Immature natural killer cell (primary cell): ENCODE data around the gene CFAP77. TPM values are rescaled to one million over a fixed set of nuclear protein-coding genes. Genes with fewer than 3 reads are reported as not detected.

Experiments
- DNase-seq, 3 donors: peaks; one replicate each; pipeline ENCODE4 v3.0.0; 2022; ENCODE audit warnings: mixed read lengths in 1 of 3
- H3K27ac Mint-ChIP-seq, 6 donors: one replicate each; pipeline ENCODE4 v1.8.0; 2020; ENCODE audit warnings: mixed read lengths in 6 of 6, mild to moderate bottlenecking in 5 of 6, inconsistent platforms in 4 of 6, moderate library complexity in 3 of 6
- H3K27me3 Mint-ChIP-seq, 3 donors: one replicate each; pipeline ENCODE4 v1.8.0; 2020 to 2021; ENCODE audit warnings: low read depth in 3 of 3, mild to moderate bottlenecking in 3 of 3, mixed read lengths in 3 of 3, moderate library complexity in 3 of 3, inconsistent platforms in 1 of 3
- H3K36me3 Mint-ChIP-seq, 3 donors: one replicate each; pipeline ENCODE4 v1.8.0; 2020; ENCODE audit warnings: mixed read lengths in 3 of 3, inconsistent platforms in 2 of 3, mild to moderate bottlenecking in 2 of 3
- H3K4me1 Mint-ChIP-seq, 2 donors: one replicate each; pipeline ENCODE4 v1.8.0; 2020; ENCODE audit warnings: inconsistent platforms in 2 of 2, mild to moderate bottlenecking in 2 of 2, mixed read lengths in 2 of 2, moderate library complexity in 1 of 2
- H3K4me3 Mint-ChIP-seq, 5 donors: one replicate each; pipeline ENCODE4 v1.8.0; 2020; ENCODE audit warnings: mild to moderate bottlenecking in 5 of 5, mixed read lengths in 5 of 5, inconsistent platforms in 3 of 5, moderate library complexity in 3 of 5
- H3K9me3 Mint-ChIP-seq, 6 donors: one replicate each; pipeline ENCODE4 v1.8.0; 2020; ENCODE audit warnings: mild to moderate bottlenecking in 6 of 6, mixed read lengths in 6 of 6, inconsistent platforms in 4 of 6, moderate library complexity in 3 of 6
- polyA plus RNA-seq, 3 donors: library from polyadenylated mRNA; unstranded; fragments of 300-500 nt; fragmentation: Illumina TruSeq; gene quantifications; one replicate each; pipeline ENCODE4 v1.2.3, GENCODE V29; 2021

CFAP77 gene
- polyA plus RNA-seq, 3 donors from 2014 or later, result not detected

DNA sequence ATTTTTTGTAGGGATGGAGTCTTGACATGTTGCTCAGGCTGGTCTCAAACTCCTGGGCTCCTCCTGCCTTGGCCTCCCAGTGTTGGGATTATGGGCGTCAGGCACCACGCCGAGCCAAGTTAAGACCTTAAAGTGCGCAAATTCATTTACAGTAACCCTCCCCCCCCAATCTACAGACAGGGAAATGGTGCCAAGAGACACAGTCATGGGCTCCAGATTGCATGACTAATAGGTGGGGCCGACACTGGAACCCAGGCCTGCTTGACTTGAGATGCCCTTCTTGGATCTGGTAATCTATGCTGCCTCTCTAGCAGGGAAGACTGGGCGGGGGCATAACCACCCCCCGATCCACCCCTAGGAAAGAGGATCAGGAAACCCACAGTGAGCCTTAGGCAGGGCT, 22.9 kb upstream of the CFAP77 start:
- DNase-seq, result no peak
- H3K9me3 Mint-ChIP-seq, result no peaks in the 10 kb centered on the region
- H3K4me1 Mint-ChIP-seq, result peaks cover 16 to 27% of the 10 kb centered on the region in 2 donors
- H3K36me3 Mint-ChIP-seq, result peaks cover 28 to 68% (median 29%) of the 10 kb centered on the region in 3 donors
- H3K27ac Mint-ChIP-seq, result no peak overlapping the region
- no peak overlapping the region for H3K4me3 Mint-ChIP-seq
- H3K27me3 Mint-ChIP-seq, result peaks cover 0 to 4% (median 2%) of the 10 kb centered on the region in 3 donors

DNA sequence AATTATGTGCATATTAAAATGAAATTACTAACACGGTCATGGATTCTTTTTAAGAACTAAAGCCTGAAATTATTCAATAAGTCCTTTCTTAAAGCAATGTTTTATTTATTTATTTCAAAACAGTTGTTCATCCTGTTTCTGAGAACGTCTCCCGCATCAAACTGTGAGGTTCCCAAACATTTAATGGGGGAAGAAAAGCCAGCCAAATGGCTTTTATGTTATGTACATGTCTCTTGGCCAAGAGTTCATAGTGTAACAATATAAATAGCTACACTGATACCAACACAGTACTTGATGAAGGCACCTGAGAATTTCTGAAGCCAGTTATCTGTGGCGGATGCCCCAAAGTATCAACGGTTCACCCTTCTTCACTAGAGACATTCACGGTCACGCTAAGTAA, 19.0 kb upstream of the CFAP77 start:
- H3K4me3 Mint-ChIP-seq, result no peak overlapping the region
- no peaks in the 10 kb centered on the region for H3K4me1 Mint-ChIP-seq
- H3K27ac Mint-ChIP-seq, result no peak overlapping the region
- H3K27me3 Mint-ChIP-seq, result peaks cover 0 to 3% (median 0%) of the 10 kb centered on the region in 3 donors
- DNase-seq, result no peak
- peaks cover 25 to 63% (median 41%) of the 10 kb centered on the region in 3 donors for H3K36me3 Mint-ChIP-seq
- H3K9me3 Mint-ChIP-seq, result no peaks in the 10 kb centered on the region

DNA sequence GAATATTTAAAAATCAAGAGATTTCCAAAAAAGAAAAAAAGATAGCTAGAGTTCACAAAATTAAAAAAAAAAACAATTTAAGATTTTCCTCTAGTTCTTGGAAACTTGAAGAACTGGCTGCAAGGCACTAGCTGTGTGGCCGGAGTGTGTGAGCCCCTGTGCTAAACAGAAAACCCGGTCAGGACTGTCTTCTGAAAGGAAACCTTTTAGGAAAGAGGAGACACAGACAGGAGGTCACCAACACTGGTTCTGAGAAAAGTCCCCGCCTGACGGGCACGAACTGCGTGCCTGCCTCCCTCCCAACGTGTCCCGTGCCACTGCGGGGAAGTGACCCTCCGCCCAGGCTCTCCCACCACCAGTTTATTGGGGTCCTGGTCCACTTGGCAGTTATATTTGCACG, 18.6 kb upstream of the CFAP77 start:
- DNase-seq, result no peak
- H3K4me3 Mint-ChIP-seq, result no peak overlapping the region
- peaks cover 29 to 64% (median 45%) of the 10 kb centered on the region in 3 donors for H3K36me3 Mint-ChIP-seq
- H3K4me1 Mint-ChIP-seq, result no peaks in the 10 kb centered on the region
- peaks cover 0 to 3% (median 0%) of the 10 kb centered on the region in 3 donors for H3K27me3 Mint-ChIP-seq
- no peaks in the 10 kb centered on the region for H3K9me3 Mint-ChIP-seq
- no peak overlapping the region for H3K27ac Mint-ChIP-seq

DNA sequence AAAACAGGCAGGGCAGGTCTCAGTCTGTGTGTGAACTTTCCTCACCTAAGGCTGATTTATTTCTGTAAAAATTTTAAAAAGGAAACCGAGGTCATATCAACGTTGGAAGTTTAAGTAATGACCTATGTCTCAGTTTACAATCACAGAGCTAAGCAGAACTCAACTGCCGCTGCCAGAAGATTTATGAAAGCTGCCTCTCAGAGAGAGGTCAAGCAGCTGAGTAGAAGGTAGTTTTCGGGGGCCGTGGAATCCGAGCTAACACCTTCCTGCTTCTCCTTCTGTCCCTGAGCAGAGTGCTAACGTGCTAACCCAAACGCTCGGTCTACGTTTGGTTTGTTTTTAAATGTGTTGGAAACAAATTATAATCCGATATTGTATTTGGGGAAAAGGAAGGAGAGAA, 14.5 kb upstream of the CFAP77 start:
- Mint-ChIP-seq H3K27me3 (peaks cover 0 to 3% (median 0%) of the 10 kb centered on the region in 3 donors), H3K36me3 (peaks cover 22 to 51% (median 40%) of the 10 kb centered on the region in 3 donors), H3K4me1 (no peaks in the 10 kb centered on the region), H3K4me3 (no peak overlapping the region), H3K9me3 (no peaks in the 10 kb centered on the region), H3K27ac (no peak overlapping the region)
- no peak for DNase-seq

DNA sequence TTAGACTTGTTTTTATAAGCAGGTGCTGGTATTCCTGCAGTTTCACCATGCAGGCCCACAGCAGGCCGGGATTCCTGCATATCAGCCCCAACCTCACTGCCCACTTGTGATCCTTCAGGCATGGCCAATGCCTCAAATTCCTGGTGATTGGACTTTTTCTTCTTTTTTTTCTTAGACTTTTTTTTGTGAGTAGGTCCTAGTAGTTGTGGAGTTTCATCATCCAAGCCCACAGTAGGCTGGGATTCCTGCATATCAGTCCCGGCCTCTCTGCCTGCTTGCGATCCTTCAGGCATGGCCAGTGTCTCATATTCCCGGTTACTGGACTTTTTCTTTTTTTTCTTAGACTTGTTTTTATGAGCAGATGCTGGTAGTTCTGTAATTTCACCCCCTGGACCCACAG, 8.2 kb upstream of the CFAP77 start:
- no peak overlapping the region for H3K4me3 Mint-ChIP-seq
- no peak for DNase-seq
- H3K27ac Mint-ChIP-seq, result no peak overlapping the region
- H3K36me3 Mint-ChIP-seq, result peaks cover 21 to 26% (median 25%) of the 10 kb centered on the region in 3 donors
- H3K4me1 Mint-ChIP-seq, result peaks cover 27 to 50% of the 10 kb centered on the region in 2 donors
- peaks cover 2 to 10% (median 3%) of the 10 kb centered on the region in 3 donors for H3K27me3 Mint-ChIP-seq
- H3K9me3 Mint-ChIP-seq, result no peaks in the 10 kb centered on the region

DNA sequence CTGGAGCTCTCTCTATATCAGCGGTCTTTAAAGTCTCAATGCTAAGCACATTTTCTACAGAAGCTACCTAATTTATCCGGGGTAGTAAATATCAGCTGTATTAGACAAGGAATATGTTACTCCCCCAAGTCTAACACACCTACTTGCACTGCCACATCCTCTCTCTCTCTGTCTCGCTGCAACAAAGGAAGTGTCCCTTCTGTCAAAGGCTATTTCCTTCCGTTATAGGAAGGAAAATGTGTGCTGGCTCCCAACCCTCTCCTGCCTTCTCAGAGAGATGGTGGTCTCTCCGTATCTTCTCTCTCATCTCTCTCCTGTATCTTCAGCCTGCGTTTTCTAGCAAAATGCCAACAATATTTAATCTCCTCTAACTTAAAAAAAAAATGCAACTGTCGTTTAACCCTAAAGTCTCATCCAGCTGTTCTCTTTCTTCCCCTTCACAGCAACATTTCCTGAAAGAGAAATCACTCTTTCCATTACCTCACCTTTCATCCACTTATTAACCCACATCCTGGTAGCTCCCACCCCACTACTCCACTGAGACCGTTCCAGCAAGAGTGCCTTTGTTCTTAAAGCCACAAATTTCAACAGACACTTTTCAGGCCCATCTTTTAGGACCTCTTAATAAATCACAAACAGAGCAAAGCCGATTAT, 5.7 kb upstream of the CFAP77 start:
- Mint-ChIP-seq H3K4me3 (peak overlapping the region; percentile 18 to 65 (median 34)), H3K27me3 (peaks cover 4 to 11% (median 6%) of the 10 kb centered on the region in 3 donors), H3K27ac (peak overlapping the region; percentile 12 to 80 (median 56)), H3K4me1 (peaks cover 34 to 56% of the 10 kb centered on the region in 2 donors), H3K36me3 (peaks cover 13 to 14% (median 14%) of the 10 kb centered on the region in 3 donors), H3K9me3 (no peaks in the 10 kb centered on the region)
- no peak for DNase-seq

DNA sequence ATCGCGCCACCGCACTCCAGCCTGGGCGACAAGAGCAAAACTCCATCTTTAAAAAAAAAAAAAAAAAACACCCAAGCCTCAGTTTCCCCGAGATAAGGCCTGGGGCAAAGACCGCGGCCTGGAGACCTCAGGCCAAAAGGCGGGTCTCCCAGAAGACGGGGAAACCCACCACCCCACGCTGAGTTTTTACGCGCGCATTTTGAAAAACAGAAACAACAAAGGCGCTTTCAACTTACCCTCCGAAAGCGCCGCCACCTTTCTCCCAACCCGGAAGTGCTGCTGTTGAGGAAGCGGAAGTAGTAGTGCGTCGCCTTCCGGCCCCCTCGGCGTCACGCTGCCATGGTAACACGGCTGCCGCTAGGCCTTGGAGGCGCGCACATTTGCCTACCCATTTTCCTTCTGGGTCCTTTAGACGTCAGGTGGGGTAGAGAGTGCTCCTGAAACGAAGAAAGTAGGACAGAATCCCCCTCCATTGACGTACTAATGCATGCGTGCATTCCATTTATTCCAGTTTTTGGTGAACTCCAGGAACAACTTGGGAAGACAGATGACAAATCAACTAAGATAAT, 3.4 kb upstream of the CFAP77 start, which contains the start of gene TTF1:
Gene TTF1 (minus strand): TSS at position 287 of the 569 bp plus-strand sequence. CDS start 4,019 bp downstream, outside the sequence.
- H3K4me1 Mint-ChIP-seq, result peaks cover 45 to 63% of the 10 kb centered on the region in 2 donors
- H3K27ac Mint-ChIP-seq, result peak within 1 kb of the TSS; percentile 84 to 94 (median 90)
- peaks cover 10% of the 10 kb centered on the region in 3 donors for H3K36me3 Mint-ChIP-seq
- peaks cover 15 to 21% (median 18%) of the 10 kb centered on the region in 3 donors for H3K27me3 Mint-ChIP-seq
- H3K4me3 Mint-ChIP-seq, result peak within 1 kb of the TSS; percentile 87 to 96 (median 93)
- DNase-seq, result peak; percentile 89 to 93 (median 92)
- no peaks in the 10 kb centered on the region for H3K9me3 Mint-ChIP-seq

DNA sequence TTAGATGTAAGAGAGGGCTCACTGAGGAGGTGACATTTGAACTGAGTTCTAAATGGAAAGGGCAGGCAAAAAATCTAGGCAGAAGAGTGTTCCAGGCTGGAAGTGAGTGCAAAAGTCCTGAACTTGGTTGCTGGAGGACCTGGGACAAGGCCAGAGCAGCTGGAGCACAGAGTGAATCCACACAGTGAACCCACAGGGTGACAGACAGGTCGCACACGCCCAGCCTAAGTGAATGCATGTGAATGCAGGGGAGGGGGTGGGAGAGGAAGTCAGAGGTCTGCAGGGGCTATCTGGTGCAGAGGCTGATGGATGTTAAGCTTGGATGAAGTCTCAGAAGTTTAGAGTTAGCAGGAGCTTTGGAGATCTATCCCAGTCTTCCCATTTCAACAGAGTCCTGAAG, 2.8 kb upstream of the CFAP77 start:
- H3K4me3 Mint-ChIP-seq, result peak overlapping the region; percentile 87 to 96 (median 93)
- H3K36me3 Mint-ChIP-seq, result peaks cover 4 to 8% (median 4%) of the 10 kb centered on the region in 3 donors
- peaks cover 18 to 25% (median 21%) of the 10 kb centered on the region in 3 donors for H3K27me3 Mint-ChIP-seq
- H3K27ac Mint-ChIP-seq, result peak overlapping the region; percentile 84 to 94 (median 90)
- no peak for DNase-seq
- peaks cover 48 to 63% of the 10 kb centered on the region in 2 donors for H3K4me1 Mint-ChIP-seq
- no peaks in the 10 kb centered on the region for H3K9me3 Mint-ChIP-seq

DNA sequence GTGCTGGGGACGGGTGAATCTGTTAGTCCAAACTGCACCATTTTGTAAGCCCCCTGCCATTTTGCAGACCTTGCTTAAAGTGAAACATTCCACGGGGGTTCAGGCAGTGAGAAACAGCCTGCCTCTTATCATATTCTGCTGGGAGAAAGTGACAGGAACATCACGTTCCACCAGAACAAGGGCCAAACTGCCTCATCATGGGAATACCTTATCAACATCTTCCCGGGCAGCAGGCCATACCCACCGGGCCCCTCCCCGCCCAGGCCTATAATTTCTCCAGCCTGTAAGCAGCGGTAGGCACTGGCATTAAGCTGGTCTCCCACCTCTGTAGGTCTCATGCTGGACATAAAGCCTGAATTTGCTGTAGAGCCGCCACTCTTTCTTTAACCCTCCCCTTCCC, 1.5 kb upstream of the CFAP77 start:
- Mint-ChIP-seq H3K27me3 (peaks cover 19 to 26% (median 23%) of the 10 kb centered on the region in 3 donors), H3K9me3 (no peaks in the 10 kb centered on the region), H3K27ac (no peak overlapping the region), H3K4me1 (peaks cover 47 to 55% of the 10 kb centered on the region in 2 donors), H3K4me3 (peak overlapping the region in 1 of 5 donors; percentile 44), H3K36me3 (peaks cover 0 to 8% (median 0%) of the 10 kb centered on the region in 3 donors)
- no peak for DNase-seq

DNA sequence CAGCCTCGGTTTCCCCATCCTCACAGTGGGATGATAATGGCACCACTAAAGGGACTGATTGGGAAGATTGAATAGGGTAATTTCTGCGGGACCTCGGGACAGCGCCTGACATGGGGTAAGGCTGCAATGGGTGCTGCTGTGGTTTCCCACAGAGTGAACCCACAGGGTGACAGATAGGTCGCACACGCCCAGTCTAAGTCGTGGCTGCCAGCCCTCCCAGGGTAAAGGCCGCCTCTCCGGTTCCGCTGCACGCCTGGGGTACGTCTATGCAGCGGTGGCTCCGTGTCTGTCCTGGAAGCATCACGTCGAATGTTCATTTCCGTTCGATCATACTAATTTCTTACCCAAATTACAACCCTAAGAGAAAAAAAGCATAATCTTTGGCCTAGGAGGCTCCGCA, 631 bp downstream of the CFAP77 start:
- DNase-seq, result peak; percentile 17 to 21 (median 19)
- H3K36me3 Mint-ChIP-seq, result no peaks in the 10 kb centered on the region
- no peaks in the 10 kb centered on the region for H3K9me3 Mint-ChIP-seq
- peaks cover 31 to 36% of the 10 kb centered on the region in 2 donors for H3K4me1 Mint-ChIP-seq
- H3K4me3 Mint-ChIP-seq, result peak overlapping the region; percentile 40 to 71 (median 69)
- no peak overlapping the region for H3K27ac Mint-ChIP-seq
- peaks cover 24 to 35% (median 33%) of the 10 kb centered on the region in 3 donors for H3K27me3 Mint-ChIP-seq

DNA sequence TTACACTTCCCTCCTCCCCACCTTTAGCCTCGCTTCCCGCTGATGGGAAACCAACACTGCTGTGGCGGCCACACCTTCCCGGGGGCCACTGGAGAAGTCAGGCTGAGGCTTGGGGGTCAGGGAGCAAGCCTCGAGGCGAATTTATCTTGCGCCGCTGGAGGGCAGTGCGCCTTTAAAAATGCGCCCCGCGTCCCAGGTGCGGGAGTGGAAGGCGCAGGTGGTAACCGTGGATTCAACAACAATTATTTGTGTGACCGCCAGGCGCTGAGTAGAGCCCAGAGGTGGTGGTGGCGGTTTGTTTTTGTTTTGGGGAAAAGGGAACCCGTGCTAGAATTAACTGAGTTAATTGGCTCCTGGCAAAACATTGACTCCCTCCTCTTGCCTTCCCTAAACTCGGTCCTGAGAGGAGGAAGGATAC, 1.1 kb downstream of the CFAP77 start:
- H3K36me3 Mint-ChIP-seq, result no peaks in the 10 kb centered on the region
- peaks cover 26 to 31% of the 10 kb centered on the region in 2 donors for H3K4me1 Mint-ChIP-seq
- H3K27me3 Mint-ChIP-seq, result peaks cover 24 to 33% (median 32%) of the 10 kb centered on the region in 3 donors
- peak overlapping the region; percentile 40 to 71 (median 69) for H3K4me3 Mint-ChIP-seq
- peak; percentile 49 to 62 (median 62) for DNase-seq
- no peaks in the 10 kb centered on the region for H3K9me3 Mint-ChIP-seq
- no peak overlapping the region for H3K27ac Mint-ChIP-seq

DNA sequence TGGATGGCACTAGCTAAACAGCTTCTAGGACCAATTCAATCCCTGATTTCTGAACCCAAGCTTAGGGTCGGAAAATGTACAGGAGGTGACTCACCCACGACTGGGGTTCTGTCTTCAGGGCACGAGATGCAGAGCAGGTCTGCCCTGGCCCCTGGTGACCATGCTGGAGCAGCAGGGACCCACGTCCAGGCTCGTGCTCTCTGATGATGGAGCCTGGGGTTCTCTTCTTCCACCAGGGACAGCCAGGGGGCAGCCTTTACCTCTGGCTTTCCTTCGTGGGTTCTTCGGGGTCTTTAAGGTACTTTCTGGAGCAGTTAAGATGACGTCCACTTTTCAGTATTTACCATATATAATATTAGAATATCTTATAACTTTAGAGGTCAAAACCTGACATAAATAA, 2.1 kb downstream of the CFAP77 start:
- no peaks in the 10 kb centered on the region for H3K9me3 Mint-ChIP-seq
- H3K27ac Mint-ChIP-seq, result no peak overlapping the region
- H3K36me3 Mint-ChIP-seq, result no peaks in the 10 kb centered on the region
- DNase-seq, result peak; percentile 22 to 41 (median 30)
- H3K27me3 Mint-ChIP-seq, result peaks cover 20 to 30% (median 27%) of the 10 kb centered on the region in 3 donors
- H3K4me1 Mint-ChIP-seq, result peaks cover 18 to 21% of the 10 kb centered on the region in 2 donors
- no peak overlapping the region for H3K4me3 Mint-ChIP-seq

DNA sequence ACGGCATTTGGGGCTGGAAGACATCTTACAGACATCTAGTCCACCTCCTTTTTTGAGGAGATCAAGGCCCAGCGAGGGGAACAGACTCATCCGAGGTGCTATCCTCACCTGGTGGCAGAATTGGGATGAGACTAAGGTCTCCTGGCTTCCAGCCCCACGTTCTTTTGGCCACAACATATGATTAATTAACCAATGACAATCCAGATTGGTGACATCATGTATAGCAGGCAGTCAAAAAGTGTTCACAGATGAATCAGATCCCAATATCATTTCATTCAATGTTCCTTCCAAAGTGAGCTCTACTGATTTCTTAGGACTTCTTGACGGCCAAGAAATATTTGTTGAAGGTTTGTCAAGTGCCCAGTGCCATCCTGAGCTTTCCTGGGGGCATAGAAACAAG, 3.9 kb downstream of the CFAP77 start:
- DNase-seq, result no peak
- no peak overlapping the region for H3K4me3 Mint-ChIP-seq
- no peaks in the 10 kb centered on the region for H3K9me3 Mint-ChIP-seq
- no peak overlapping the region for H3K27ac Mint-ChIP-seq
- H3K36me3 Mint-ChIP-seq, result no peaks in the 10 kb centered on the region
- H3K4me1 Mint-ChIP-seq, result peaks cover 15 to 18% of the 10 kb centered on the region in 2 donors
- peaks cover 26 to 41% (median 27%) of the 10 kb centered on the region in 3 donors for H3K27me3 Mint-ChIP-seq

DNA sequence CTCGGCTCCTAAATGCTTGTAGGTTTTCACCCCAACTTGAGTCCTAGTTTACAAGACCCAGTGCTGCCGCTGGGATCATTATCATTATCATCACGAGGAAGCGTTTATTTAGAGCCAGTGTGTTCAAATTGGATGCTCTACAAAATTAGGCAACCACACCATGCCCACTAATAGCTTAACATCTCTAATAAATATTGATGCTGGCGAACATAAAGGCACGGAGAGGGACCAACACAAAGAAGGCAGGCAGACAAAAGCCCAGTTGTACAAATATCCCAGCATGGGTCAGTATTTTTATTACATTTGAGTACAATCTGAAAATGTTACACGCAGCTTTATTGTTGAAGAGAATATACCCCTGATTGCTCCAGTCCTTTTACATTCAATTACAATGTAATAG, 4.7 kb downstream of the CFAP77 start:
- Mint-ChIP-seq H3K36me3 (no peaks in the 10 kb centered on the region), H3K4me3 (no peak overlapping the region), H3K27ac (no peak overlapping the region), H3K4me1 (peaks cover 11 to 18% of the 10 kb centered on the region in 2 donors), H3K9me3 (no peaks in the 10 kb centered on the region), H3K27me3 (peaks cover 23 to 41% (median 26%) of the 10 kb centered on the region in 3 donors)
- DNase-seq, result no peak
